Measurements from ENCODE around the gene MYL6. TPM values are rescaled to one million over a fixed set of nuclear protein-coding genes. Genes with fewer than 3 reads are reported as not detected.
"Not testable (repeated sequence)": the region's sequence is repeated elsewhere in the genome, so short reads cannot be mapped to it uniquely, and the experiment has no call there.

The MYL6 gene
- total RNA-seq, 1 donor from 2014 or later: 1,233 TPM

GRCh38 chr12:56193025-56193578 lies 34.9 kb downstream of the MYL6 start:
- Mint-ChIP-seq H3K27ac (peak overlapping the region; percentile 57), H3K27me3 (ENCODE audit: insufficient read depth, low read depth) (peaks cover 20% of the 10 kb centered on the region), H3K36me3 (no peaks in the 10 kb centered on the region), H3K4me3 (peak overlapping the region; percentile 5), H3K9me3 (peaks cover 9% of the 10 kb centered on the region), H3K4me1 (peaks cover 14% of the 10 kb centered on the region)
- Histone ChIP-seq H3K4me1 (peaks cover 2% of the 10 kb centered on the region), H3K36me3 (no peaks in the 10 kb centered on the region), H3F3A (ENCODE audit: low read depth) (peaks cover 40% of the 10 kb centered on the region), H3K27ac (no peak overlapping the region), H3K27me3 (no peaks in the 10 kb centered on the region), H3K79me2 (ENCODE audit: low read depth) (peaks cover 9% of the 10 kb centered on the region), H4K20me1 (ENCODE audit: low read depth) (peaks cover 4% of the 10 kb centered on the region), H2AFZ (replicated peaks) (peak overlapping the region; percentile 98), H3K9ac (no peak overlapping the region), H3K4me3 (no peak overlapping the region), H3K9me3 (ENCODE audit: low read depth) (no peaks in the 10 kb centered on the region), H3K4me2 (no peak overlapping the region)
- peak; percentile 91 for DNase-seq (ENCODE audit: low spot score)
- TF ChIP-seq CTCF (IDR thresholded peaks at IDR 0.05) (peak; percentile 91), EZH2phosphoT487 (IDR thresholded peaks at IDR 0.05) (no peak)

- not testable (repeated sequence) for H3K4me2 ChIP-seq; H3K4me3 Mint-ChIP-seq; H3K79me2 ChIP-seq (ENCODE audit: low read depth); H3K4me3 ChIP-seq; H3K9me3 Mint-ChIP-seq; H4K20me1 ChIP-seq (ENCODE audit: low read depth); H3F3A ChIP-seq (ENCODE audit: low read depth); H3K36me3 Mint-ChIP-seq; H3K27ac Mint-ChIP-seq; H3K27me3 Mint-ChIP-seq (ENCODE audit: insufficient read depth, low read depth); H3K4me1 ChIP-seq; H3K4me1 Mint-ChIP-seq; H3K9ac ChIP-seq; H3K36me3 ChIP-seq; H3K9me3 ChIP-seq (ENCODE audit: low read depth); DNase-seq (ENCODE audit: low spot score); H2AFZ ChIP-seq (replicated peaks); H3K27me3 ChIP-seq; H3K27ac ChIP-seq
Measured at GRCh38 chr12:56196818-56197550, 38.8 kb downstream of the MYL6 start.

GRCh38 chr12:56197921-56198635 lies 39.9 kb downstream of the MYL6 start:
- peaks cover 5% of the 10 kb centered on the region for H3K27me3 Mint-ChIP-seq (ENCODE audit: insufficient read depth, low read depth)

More at GRCh38 chr12:56197921-56198635, 39.9 kb downstream of the MYL6 start:
- TF ChIP-seq EZH2 (IDR thresholded peaks at IDR 0.05) (no peak), EZH2phosphoT487 (IDR thresholded peaks at IDR 0.05) (no peak), CTCF (IDR thresholded peaks at IDR 0.05) (no peak)
- Mint-ChIP-seq H3K36me3 (no peaks in the 10 kb centered on the region), H3K27ac (no peak overlapping the region), H3K9me3 (no peaks in the 10 kb centered on the region), H3K4me1 (no peaks in the 10 kb centered on the region), H3K4me3 (no peak overlapping the region)
- Histone ChIP-seq H3F3A (ENCODE audit: low read depth) (peaks cover 7% of the 10 kb centered on the region), H3K4me1 (no peaks in the 10 kb centered on the region), H3K36me3 (no peaks in the 10 kb centered on the region), H3K27me3 (no peaks in the 10 kb centered on the region), H4K20me1 (ENCODE audit: low read depth) (no peaks in the 10 kb centered on the region), H2AFZ (replicated peaks) (no peak overlapping the region), H3K9ac (no peak overlapping the region), H3K79me2 (ENCODE audit: low read depth) (no peaks in the 10 kb centered on the region), H3K27ac (no peak overlapping the region), H3K4me2 (no peak overlapping the region), H3K9me3 (ENCODE audit: low read depth) (no peaks in the 10 kb centered on the region), H3K4me3 (no peak overlapping the region)
- no peak for DNase-seq (ENCODE audit: low spot score)

All from neural progenitor cell (in vitro differentiated cells).